IMR-90 (cell line): ENCODE results near the gene PLCG2. TPM values are rescaled to one million over a fixed set of nuclear protein-coding genes. Genes with fewer than 3 reads are reported as not detected.

ENCODE experiments used
- ATAC-seq: fragments of 200-7000 bp; cut with Tn5 transposase; 2 replicates; pipeline ENCODE4 v1.9.1; 2020; ENCODE audit warnings: low read depth, mild to moderate bottlenecking, moderate library complexity
- BruUV-seq: library from RNA; stranded (reverse); fragments of 400-500 nt; replicated peaks from 2 replicates; lab custom pipeline; 2021; lab: Mats Ljungman, UMichigan
- CTCF ChIA-PET: fragments of 300-600 bp; formaldehyde crosslinking; extraction: SDS; loops from one replicate; lab custom pipeline; 2021; ENCODE audit warnings: antibody characterized with exemption; lab: Yijun Ruan, JAX
- POLR2A ChIA-PET: fragments of 300-600 bp; sonication (Branson Sonifier 250); formaldehyde crosslinking; loops from one replicate; lab custom pipeline; 2022; ENCODE audit warnings: antibody characterized with exemption; ENCODE audit not compliant: unreplicated experiment; lab: Charles Lee
- DNase-seq: peaks from one replicate; pipeline ENCODE4 v3.0.0; 2013
- H2AFZ ChIP-seq: replicated peaks from 2 replicates; pipeline ENCODE3; 2013; ENCODE audit warnings: low read length, mild to moderate bottlenecking; ENCODE audit not compliant: poor library complexity
- H2AK5ac ChIP-seq: 2 replicates; pipeline ENCODE4 v1.6.1; 2013; ENCODE audit warnings: low read depth, low read length, inconsistent platforms
- H2AK9ac ChIP-seq: replicated peaks from 2 replicates; pipeline ENCODE3; 2013; ENCODE audit warnings: mild to moderate bottlenecking, low read depth, low read length, moderate library complexity; ENCODE audit not compliant: poor library complexity
- H2BK120ac ChIP-seq: 2 replicates; pipeline ENCODE4 v1.6.1; 2013; ENCODE audit warnings: low read depth, low read length, inconsistent platforms
- H2BK15ac ChIP-seq: 3 replicates; pipeline ENCODE4 v1.6.1; 2013; ENCODE audit warnings: low read depth, low read length, inconsistent platforms
- H2BK20ac ChIP-seq: 2 replicates; pipeline ENCODE4 v1.6.1; 2013; ENCODE audit warnings: low read depth, mild to moderate bottlenecking, inconsistent platforms, low read length, moderate library complexity
- H2BK5ac ChIP-seq: 2 replicates; pipeline ENCODE4 v1.6.1; 2013; ENCODE audit warnings: mild to moderate bottlenecking, low read depth, low read length, inconsistent platforms; ENCODE audit not compliant: poor library complexity, severe bottlenecking
- H3K14ac ChIP-seq: replicated peaks from 2 replicates; pipeline ENCODE4 v1.6.1; 2013; ENCODE audit warnings: low read depth, low read length, inconsistent platforms
- H3K18ac ChIP-seq: 2 replicates; pipeline ENCODE4 v1.6.1; 2013; ENCODE audit warnings: low read depth, low read length, control low read depth
- H3K23ac ChIP-seq: 2 replicates; pipeline ENCODE4 v1.6.1; 2013; ENCODE audit warnings: low read depth, low read length, inconsistent platforms
- H3K27ac ChIP-seq: 2 replicates; pipeline ENCODE4 v1.5.1; 2013; ENCODE audit warnings: mild to moderate bottlenecking, control low read depth, low read length; ENCODE audit not compliant: insufficient read depth
- H3K27me3 ChIP-seq: 2 replicates; pipeline ENCODE4 v1.6.1; 2013; ENCODE audit warnings: low read length; ENCODE audit not compliant: control insufficient read depth, insufficient read depth
- H3K36me3 ChIP-seq: 2 replicates; pipeline ENCODE4 v1.6.1; 2013; ENCODE audit warnings: low read length, mixed read lengths; ENCODE audit not compliant: control insufficient read depth, insufficient read depth
- H3K4ac ChIP-seq: 2 replicates; pipeline ENCODE4 v1.6.1; 2013; ENCODE audit warnings: low read depth, low read length, inconsistent platforms
- H3K4me1 ChIP-seq: 2 replicates; pipeline ENCODE4 v1.6.1; 2013; ENCODE audit warnings: low read length, mixed read lengths; ENCODE audit not compliant: control insufficient read depth, insufficient read depth
- H3K4me2 ChIP-seq: 2 replicates; pipeline ENCODE4 v1.6.1; 2013; ENCODE audit warnings: low read depth, mild to moderate bottlenecking, control low read depth, low read length, moderate library complexity
- H3K4me3 ChIP-seq: 2 replicates; pipeline ENCODE4 v1.5.1; 2013; ENCODE audit warnings: low read depth, mild to moderate bottlenecking, control low read depth, low read length, moderate library complexity; ENCODE audit not compliant: insufficient read depth
- H3K56ac ChIP-seq: 2 replicates; pipeline ENCODE4 v1.6.1; 2013; ENCODE audit warnings: low read length, inconsistent platforms; ENCODE audit not compliant: insufficient read depth; ENCODE audit errors: extremely low read depth
- H3K79me1 ChIP-seq, 2 experiments: 2 replicates each; pipeline ENCODE4 v1.6.1; 2013; ENCODE audit warnings: low read length in 2 of 2, inconsistent platforms in 1 of 2, low read depth in 1 of 2
- H3K9ac ChIP-seq: 2 replicates; pipeline ENCODE4 v1.6.1; 2013; ENCODE audit warnings: low read depth, low read length, control low read depth
- H3K9me1 ChIP-seq: 2 replicates; pipeline ENCODE4 v1.6.1; 2013; ENCODE audit warnings: low read length, inconsistent platforms; ENCODE audit not compliant: insufficient read depth
- H3K9me3 ChIP-seq: 2 replicates; pipeline ENCODE4 v1.6.1; 2013; ENCODE audit warnings: low read length; ENCODE audit not compliant: control insufficient read depth, insufficient read depth
- H4K20me1 ChIP-seq: 2 replicates; pipeline ENCODE4 v1.6.1; 2013; ENCODE audit warnings: low read length, inconsistent platforms; ENCODE audit not compliant: insufficient read depth
- H4K5ac ChIP-seq: 2 replicates; pipeline ENCODE4 v1.6.1; 2013; ENCODE audit warnings: mild to moderate bottlenecking, low read depth, low read length, control low read depth
- H4K8ac ChIP-seq, 2 experiments: 2 replicates each; pipeline ENCODE4 v1.6.1; 2013; ENCODE audit warnings: low read depth in 2 of 2, low read length in 2 of 2, control low read depth in 1 of 2, inconsistent platforms in 1 of 2
- H4K91ac ChIP-seq: 2 replicates; pipeline ENCODE4 v1.6.1; 2013; ENCODE audit warnings: low read depth, low read length, inconsistent platforms; ENCODE audit not compliant: insufficient read depth
- BHLHE40 ChIP-seq: fragments of 150-350 bp; IDR thresholded peaks from 2 replicates; pipeline ENCODE4 v1.6.1; 2016; ENCODE audit warnings: mild to moderate bottlenecking, low read depth, low read length
- WGBS, 2 experiments: methylation state at CpG; one replicate each; pipeline versions ENCODE4 v1.1.5 to v1.1.7; 2013; ENCODE audit warnings: missing lambda C conversion rate in 2 of 2; ENCODE audit not compliant: insufficient read length in 1 of 2; ENCODE audit errors: extremely low coverage in 2 of 2; 5-methylcytosine and 5-hydroxymethylcytosine counted together
- dilution Hi-C: fragments of 300-500 bp; cut with HindIII; formaldehyde crosslinking; loops from one replicate; pipeline ENCODE4 v1.14.3; 2018; ENCODE audit warnings: low sequenced_read_pairs; ENCODE audit not compliant: unreplicated experiment
- in situ Hi-C: fragments of 300-500 bp; cut with MboI; formaldehyde crosslinking; loops from 3 replicates; pipeline ENCODE4 v1.14.3; 2019; ENCODE audit warnings: low sequenced_read_pairs, inconsistent platforms, mixed read lengths
- intact Hi-C: fragments of 100-400 bp; cut with micrococcal nuclease; formaldehyde crosslinking; loops from 2 replicates; pipeline ENCODE4 v1.10.0; 2022
- polyA plus RNA-seq, 3 experiments: library from polyadenylated mRNA; depleted of rRNA; stranded (reverse); fragments of >200 nt; gene quantifications; 2 replicates each; pipeline ENCODE4 v1.2.3, GENCODE V29; 2012; ENCODE audit warnings: low replicate concordance in 1 of 3
- total RNA-seq: library from RNA; depleted of rRNA; stranded (reverse); fragments of >200 nt; gene quantifications from 2 replicates; pipeline ENCODE4 v1.2.3, GENCODE V29; 2012

PLCG2 gene
- total and polyA plus RNA-seq, 2 of the 4 experiments (the other 2 are of a cell fraction), result 0.14 to 0.18 TPM

DNA sequence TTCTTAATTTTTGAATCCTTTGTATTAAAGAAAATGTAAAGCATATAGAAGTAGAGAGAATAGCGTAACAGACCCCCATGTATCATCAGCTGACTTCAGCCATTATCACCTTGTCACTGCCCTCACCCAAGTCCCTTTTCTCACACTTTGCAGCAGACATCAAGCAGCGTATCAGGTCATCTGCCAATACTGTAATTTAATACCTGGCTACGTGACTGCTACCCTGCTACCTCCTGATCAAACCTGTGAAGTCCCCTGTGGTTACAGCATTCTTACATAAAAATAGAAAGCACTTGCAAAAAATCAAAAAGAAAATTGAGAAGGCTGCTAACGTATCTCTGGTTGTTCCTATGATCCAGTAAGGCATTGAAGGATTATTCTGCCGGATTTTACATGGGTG is 96.4 kb downstream of the PLCG2 start:
- H2AK5ac ChIP-seq, result no peak overlapping the region
- H4K91ac ChIP-seq, result no peak overlapping the region
- DNase-seq, result no peak
- no peaks in the 10 kb centered on the region for H3K79me1 ChIP-seq
- no peaks in the 10 kb centered on the region for H3K9me1 ChIP-seq
- 6% methylated on average over 2 of the region's 5 CpGs; no CpG with 5 or more reads in 1 of the 2 experiments for WGBS, 2 experiments
- H3K4me1 ChIP-seq, result no peaks in the 10 kb centered on the region
- H3K9ac ChIP-seq, result no peak overlapping the region
- dilution Hi-C loops, result no loop called here
- H3K4ac ChIP-seq, result no peak overlapping the region
- in situ Hi-C loops, result loop anchor here (10.0 kb wide), 1 partner anchor 511 kb away; no protein-coding TSS in a partner anchor
- no peak overlapping the region for H2BK5ac ChIP-seq
- H3K36me3 ChIP-seq, result no peaks in the 10 kb centered on the region
- H3K18ac ChIP-seq, result no peak overlapping the region
- POLR2A ChIA-PET, result no interaction called here
- H2BK120ac ChIP-seq, result no peak overlapping the region
- no peak for ATAC-seq
- H3K27ac ChIP-seq, result no peak overlapping the region
- CTCF ChIA-PET, result no interaction called here
- H4K5ac ChIP-seq, result no peak overlapping the region
- no peaks in the 10 kb centered on the region for H3K9me3 ChIP-seq
- TF ChIP-seq BHLHE40, result no peak
- no peak overlapping the region for H4K8ac ChIP-seq
- no peak overlapping the region for H3K4me3 ChIP-seq
- H2AFZ ChIP-seq, result no peak overlapping the region
- peaks cover 5% of the 10 kb centered on the region; the same call in 1 of the 2 replicates for H3K27me3 ChIP-seq
- H3K23ac ChIP-seq, result no peak overlapping the region
- intact Hi-C loops, result no loop called here
- H3K56ac ChIP-seq, result no peak overlapping the region
- H2BK20ac ChIP-seq, result no peak overlapping the region
- H2BK15ac ChIP-seq, result no peak overlapping the region
- no peak overlapping the region for H3K4me2 ChIP-seq
- no peak overlapping the region for H2AK9ac ChIP-seq
- H3K14ac ChIP-seq, result no peak overlapping the region
- no TSS peak for BruUV-seq
- H4K20me1 ChIP-seq, result no peaks in the 10 kb centered on the region
